RWPE2 (cell line): Measurements from ENCODE around the gene PILRA.
A peak's percentile ranks its signal among the peaks of the same experiment; 100 is the strongest.
"Not testable (repeated sequence)": the region's sequence is repeated elsewhere in the genome, so short reads cannot be mapped to it uniquely, and the experiment has no call there.

Experiments used
- ATAC-seq: fragments of 200-7000 bp; cut with Tn5 transposase; 3 replicates; pipeline ENCODE4 v1.9.1; 2021; ENCODE audit warnings: low read depth
- DNase-seq: peaks from one replicate; pipeline ENCODE4 v3.0.0-alpha.2; 2020; ENCODE audit warnings: low spot score
- H3K27ac ChIP-seq: fragments of 450-650 bp; 2 replicates; pipeline ENCODE4 v1.5.1; 2017; ENCODE audit warnings: mild to moderate bottlenecking; ENCODE audit not compliant: poor library complexity, severe bottlenecking
- H3K27me3 ChIP-seq: fragments of 250-450 bp; sonication (Bioruptor Pico); 2 replicates; pipeline ENCODE4 v1.5.1; 2021; ENCODE audit warnings: mild to moderate bottlenecking, moderate library complexity; ENCODE audit not compliant: insufficient read depth, poor library complexity, severe bottlenecking
- H3K36me3 ChIP-seq: fragments of 250-450 bp; sonication (Bioruptor Pico); 2 replicates; pipeline ENCODE4 v1.5.1; 2020; ENCODE audit warnings: low read depth, mild to moderate bottlenecking, moderate library complexity
- H3K4me1 ChIP-seq: fragments of 250-450 bp; sonication (Bioruptor Pico); 2 replicates; pipeline ENCODE4 v1.5.1; 2021; ENCODE audit warnings: mild to moderate bottlenecking, moderate library complexity; ENCODE audit not compliant: insufficient read depth, poor library complexity, severe bottlenecking
- H3K4me3 ChIP-seq: fragments of 250-450 bp; sonication (Bioruptor Pico); 2 replicates; pipeline ENCODE4 v1.5.1; 2021; ENCODE audit warnings: mild to moderate bottlenecking, moderate library complexity; ENCODE audit not compliant: severe bottlenecking
- H3K9me3 ChIP-seq: fragments of 250-450 bp; sonication (Bioruptor Pico); 2 replicates; pipeline ENCODE4 v1.5.1; 2021; ENCODE audit warnings: mild to moderate bottlenecking, moderate library complexity; ENCODE audit not compliant: severe bottlenecking
- TF ChIP-seq, protein P1 (sequence below): fragments of 450-650 bp; IDR thresholded peaks from one replicate; pipeline ENCODE4 v1.5.1; 2017; ENCODE audit warnings: mild to moderate bottlenecking, moderate library complexity; ENCODE audit not compliant: poor library complexity, severe bottlenecking

The PILRA gene

GRCh38 chr7:100434297-100435144 is 61.2 kb downstream of the PILRA start:
- DNase-seq = no peak
- TF ChIP-seq, protein P1, sequence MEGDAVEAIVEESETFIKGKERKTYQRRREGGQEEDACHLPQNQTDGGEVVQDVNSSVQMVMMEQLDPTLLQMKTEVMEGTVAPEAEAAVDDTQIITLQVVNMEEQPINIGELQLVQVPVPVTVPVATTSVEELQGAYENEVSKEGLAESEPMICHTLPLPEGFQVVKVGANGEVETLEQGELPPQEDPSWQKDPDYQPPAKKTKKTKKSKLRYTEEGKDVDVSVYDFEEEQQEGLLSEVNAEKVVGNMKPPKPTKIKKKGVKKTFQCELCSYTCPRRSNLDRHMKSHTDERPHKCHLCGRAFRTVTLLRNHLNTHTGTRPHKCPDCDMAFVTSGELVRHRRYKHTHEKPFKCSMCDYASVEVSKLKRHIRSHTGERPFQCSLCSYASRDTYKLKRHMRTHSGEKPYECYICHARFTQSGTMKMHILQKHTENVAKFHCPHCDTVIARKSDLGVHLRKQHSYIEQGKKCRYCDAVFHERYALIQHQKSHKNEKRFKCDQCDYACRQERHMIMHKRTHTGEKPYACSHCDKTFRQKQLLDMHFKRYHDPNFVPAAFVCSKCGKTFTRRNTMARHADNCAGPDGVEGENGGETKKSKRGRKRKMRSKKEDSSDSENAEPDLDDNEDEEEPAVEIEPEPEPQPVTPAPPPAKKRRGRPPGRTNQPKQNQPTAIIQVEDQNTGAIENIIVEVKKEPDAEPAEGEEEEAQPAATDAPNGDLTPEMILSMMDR = no peak
- H3K4me1 ChIP-seq = peaks cover 3% of the 10 kb centered on the region
- peak overlapping the region; percentile 93 for H3K4me3 ChIP-seq
- H3K36me3 ChIP-seq = peaks cover 34% of the 10 kb centered on the region
- H3K27ac ChIP-seq = peak overlapping the region; percentile 87
- no peaks in the 10 kb centered on the region for H3K9me3 ChIP-seq
- H3K27me3 ChIP-seq = no peaks in the 10 kb centered on the region
- ATAC-seq = no peak

DNA sequence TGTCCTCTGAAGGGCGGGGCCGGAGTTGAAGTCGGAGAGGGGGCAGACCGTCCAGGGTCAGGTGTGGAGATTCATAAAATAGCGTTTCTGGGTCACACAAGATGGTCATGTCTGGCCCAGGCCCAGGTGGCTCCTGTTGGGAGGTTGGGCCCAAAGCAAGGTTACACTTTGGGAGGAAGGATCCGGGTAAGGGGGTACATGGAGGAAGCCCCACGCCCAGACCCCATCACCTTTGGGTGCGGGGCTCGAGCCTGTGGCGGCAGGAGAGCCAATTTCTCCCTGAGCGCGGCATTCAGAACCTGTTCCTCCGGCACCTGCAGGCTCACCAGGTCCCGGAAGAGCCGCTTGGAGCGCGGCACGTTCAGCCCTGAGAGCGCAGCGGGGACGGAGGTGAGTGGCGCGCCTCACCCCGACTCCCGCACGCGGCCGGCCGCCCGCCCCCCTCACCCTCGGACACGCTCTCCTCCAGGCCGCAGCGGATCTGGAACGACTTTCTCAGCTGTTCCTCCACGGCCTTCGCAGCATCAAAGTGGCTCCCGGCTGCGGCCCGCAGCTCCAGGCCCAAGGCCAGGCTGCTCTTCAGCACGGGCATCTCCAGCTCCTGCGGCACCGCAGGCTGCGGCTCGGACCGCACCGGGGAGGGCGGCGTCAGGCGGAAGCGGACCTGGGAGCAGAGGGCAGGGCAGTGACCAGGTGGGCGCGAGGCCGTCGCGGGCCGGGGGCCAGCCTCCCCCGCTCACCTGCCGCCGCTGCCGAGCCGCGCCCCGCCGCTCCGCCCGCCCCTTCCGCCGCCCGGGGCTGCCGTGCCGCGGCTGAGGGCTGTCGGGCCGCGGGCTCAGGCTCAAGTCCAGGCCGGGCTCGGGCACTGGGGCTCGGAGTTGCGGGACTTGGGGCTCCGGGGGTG is 62.4 kb downstream of the PILRA start:
- H3K36me3 ChIP-seq = peaks cover 34% of the 10 kb centered on the region
- H3K4me1 ChIP-seq = peaks cover 3% of the 10 kb centered on the region
- peak; percentile 36 for ATAC-seq
- peak overlapping the region; percentile 93 for H3K4me3 ChIP-seq
- no peaks in the 10 kb centered on the region for H3K27me3 ChIP-seq
- peak overlapping the region; percentile 87 for H3K27ac ChIP-seq
- DNase-seq = no peak
- TF ChIP-seq, protein P1 = no peak
- no peaks in the 10 kb centered on the region for H3K9me3 ChIP-seq

- ATAC-seq (no peak), DNase-seq (no peak)
- TF ChIP-seq, protein P1 = no peak
- Histone ChIP-seq H3K27ac (peak overlapping the region; percentile 87), H3K4me1 (peaks cover 3% of the 10 kb centered on the region), H3K9me3 (no peaks in the 10 kb centered on the region), H3K4me3 (peak overlapping the region; percentile 93), H3K27me3 (no peaks in the 10 kb centered on the region), H3K36me3 (peaks cover 29% of the 10 kb centered on the region)
Measured at GRCh38 chr7:100437150-100438100, 64.1 kb downstream of the PILRA start.

DNA sequence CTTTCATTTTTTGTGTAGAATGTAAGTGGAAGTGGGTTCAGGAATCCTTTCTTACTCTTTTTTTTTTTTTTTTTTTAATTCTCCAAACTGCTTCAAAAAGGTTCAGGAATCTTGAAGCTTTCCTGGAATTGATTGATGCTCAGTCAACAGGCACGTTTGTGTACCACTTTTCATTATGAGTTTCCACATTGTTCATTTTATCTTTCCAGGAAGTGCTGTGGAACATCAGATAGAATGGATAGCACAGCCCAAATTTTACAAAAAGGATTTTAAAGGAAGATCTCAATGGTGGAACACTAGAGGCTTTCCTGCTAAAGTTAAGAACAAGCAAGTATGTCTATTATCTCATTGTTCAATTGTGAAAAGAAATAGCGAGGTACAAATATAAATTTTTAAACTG is 64.9 kb downstream of the PILRA start:
- no peaks in the 10 kb centered on the region for H3K27me3 ChIP-seq
- TF ChIP-seq, protein P1 = no peak
- H3K4me3 ChIP-seq = no peak overlapping the region
- no peak overlapping the region for H3K27ac ChIP-seq
- peaks cover 21% of the 10 kb centered on the region for H3K36me3 ChIP-seq
- no peaks in the 10 kb centered on the region for H3K9me3 ChIP-seq
- DNase-seq (no peak), ATAC-seq (no peak)
- peaks cover 3% of the 10 kb centered on the region for H3K4me1 ChIP-seq

DNA sequence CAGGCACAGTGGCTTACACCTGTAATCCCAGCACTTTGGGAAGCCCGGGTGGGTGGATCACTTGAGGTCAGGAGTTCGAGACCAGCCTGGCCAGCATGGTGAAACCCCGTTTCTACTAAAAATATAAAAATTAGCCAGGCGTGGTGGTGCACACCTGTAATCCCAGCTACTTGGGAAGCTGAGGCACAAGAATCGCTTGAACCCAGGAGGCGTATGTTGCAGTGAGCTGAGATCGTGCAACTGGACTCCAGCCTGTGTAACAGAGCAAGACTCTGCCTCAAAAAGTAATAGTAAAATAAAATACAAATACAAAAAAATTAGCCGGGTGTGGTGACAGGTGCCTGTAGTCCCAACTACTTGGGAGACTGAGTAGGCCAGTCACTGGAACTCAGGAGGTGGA is 65.4 kb downstream of the PILRA start:
- ATAC-seq = not testable (repeated sequence)

DNA sequence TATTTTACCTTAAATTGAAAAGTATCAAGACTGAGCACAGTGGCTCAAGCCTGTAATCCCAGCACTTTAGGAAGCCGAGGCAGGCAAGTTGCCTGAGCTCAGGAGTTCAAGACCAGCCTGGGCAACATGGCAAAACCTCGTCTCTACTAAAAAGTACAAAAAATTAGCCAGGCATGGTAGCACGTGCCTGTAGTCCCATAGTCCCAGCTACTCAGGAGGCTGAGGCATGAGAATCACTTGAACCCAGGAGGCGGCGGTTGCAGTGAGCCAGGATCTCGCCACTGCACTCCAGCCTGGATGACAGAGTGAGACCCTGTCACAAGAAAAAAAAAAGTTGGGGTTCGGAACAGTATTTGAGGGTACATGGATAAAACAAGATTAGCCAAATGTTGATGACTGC is 66.0 kb downstream of the PILRA start:
- peaks cover 11% of the 10 kb centered on the region for H3K36me3 ChIP-seq
- not testable (repeated sequence) for H3K9me3 ChIP-seq, H3K27me3 ChIP-seq, H3K4me1 ChIP-seq, H3K4me3 ChIP-seq, H3K27ac ChIP-seq, DNase-seq, ATAC-seq

More for the DNA sequence above, 65.4 kb downstream of the PILRA start:
- DNase-seq, H3K4me3 ChIP-seq, H3K4me1 ChIP-seq, H3K27ac ChIP-seq, H3K27me3 ChIP-seq, H3K9me3 ChIP-seq: not testable (repeated sequence)
- H3K36me3 ChIP-seq = peaks cover 16% of the 10 kb centered on the region
